ENCODE results near the gene IGFBPL1.

DNA sequence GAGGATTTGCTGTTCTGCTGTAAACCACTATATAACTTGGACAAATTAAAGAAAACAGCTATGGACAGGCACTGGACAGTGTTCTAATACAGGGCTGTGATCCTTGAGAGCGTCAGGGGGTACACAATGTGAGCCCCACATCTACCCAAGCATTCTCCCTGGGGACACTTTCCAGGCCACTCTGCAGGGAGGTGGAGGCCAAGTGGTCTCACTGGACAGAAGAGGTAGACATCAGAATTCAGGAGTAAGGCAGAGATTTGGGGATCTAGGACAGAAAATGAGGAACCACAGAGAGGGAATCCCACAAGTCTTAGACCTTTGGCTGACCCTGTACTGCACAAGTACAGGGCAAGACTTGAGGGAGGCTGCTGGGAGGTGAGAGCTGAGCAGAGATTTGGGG is 3.8 kb upstream of the IGFBPL1 start:
- TF ChIP-seq, protein P1, sequence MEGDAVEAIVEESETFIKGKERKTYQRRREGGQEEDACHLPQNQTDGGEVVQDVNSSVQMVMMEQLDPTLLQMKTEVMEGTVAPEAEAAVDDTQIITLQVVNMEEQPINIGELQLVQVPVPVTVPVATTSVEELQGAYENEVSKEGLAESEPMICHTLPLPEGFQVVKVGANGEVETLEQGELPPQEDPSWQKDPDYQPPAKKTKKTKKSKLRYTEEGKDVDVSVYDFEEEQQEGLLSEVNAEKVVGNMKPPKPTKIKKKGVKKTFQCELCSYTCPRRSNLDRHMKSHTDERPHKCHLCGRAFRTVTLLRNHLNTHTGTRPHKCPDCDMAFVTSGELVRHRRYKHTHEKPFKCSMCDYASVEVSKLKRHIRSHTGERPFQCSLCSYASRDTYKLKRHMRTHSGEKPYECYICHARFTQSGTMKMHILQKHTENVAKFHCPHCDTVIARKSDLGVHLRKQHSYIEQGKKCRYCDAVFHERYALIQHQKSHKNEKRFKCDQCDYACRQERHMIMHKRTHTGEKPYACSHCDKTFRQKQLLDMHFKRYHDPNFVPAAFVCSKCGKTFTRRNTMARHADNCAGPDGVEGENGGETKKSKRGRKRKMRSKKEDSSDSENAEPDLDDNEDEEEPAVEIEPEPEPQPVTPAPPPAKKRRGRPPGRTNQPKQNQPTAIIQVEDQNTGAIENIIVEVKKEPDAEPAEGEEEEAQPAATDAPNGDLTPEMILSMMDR (IDR thresholded peaks at IDR 0.05) = no peak
- TF ChIP-seq EP300 (IDR thresholded peaks at IDR 0.05) = no peak

All from gastroesophageal sphincter (tissue), 3 donors.